GM23338 (cell line): ENCODE data around the gene UNC13A. TPM values are rescaled to one million over a fixed set of nuclear protein-coding genes. Genes with fewer than 3 reads are reported as not detected.

Experiments
- ATAC-seq: fragments of 200-7000 bp; cut with Tn5 transposase; 3 replicates; pipeline ENCODE4 v1.9.1; 2020
- DNase-seq: peaks from one replicate; pipeline ENCODE4 v3.0.0-alpha.2; 2015; ENCODE audit warnings: low spot score
- H2AFZ ChIP-seq: fragments of 200-600 bp; sonication (generic); 2 replicates; pipeline ENCODE4 v1.8.0; 2016; ENCODE audit warnings: antibody characterized with exemption, mild to moderate bottlenecking, moderate library complexity
- H3F3A ChIP-seq: fragments of 200-600 bp; sonication (generic); replicated peaks from 2 replicates; pipeline ENCODE4 v1.8.0; 2017; ENCODE audit warnings: antibody characterized with exemption, mixed run types, low read depth
- H3K27ac ChIP-seq: fragments of 200-600 bp; sonication (generic); 2 replicates; pipeline ENCODE4 v1.6.1; 2016; ENCODE audit warnings: low read depth
- H3K27me3 ChIP-seq: fragments of 200-600 bp; sonication (generic); 2 replicates; pipeline ENCODE4 v1.8.0; 2016; ENCODE audit warnings: mild to moderate bottlenecking, mixed run types, moderate library complexity; ENCODE audit not compliant: insufficient read depth
- H3K36me3 ChIP-seq: fragments of 200-600 bp; sonication (generic); 2 replicates; pipeline ENCODE4 v1.8.0; 2016; ENCODE audit warnings: mild to moderate bottlenecking; ENCODE audit not compliant: insufficient read depth
- H3K4me1 ChIP-seq: fragments of 200-600 bp; sonication (generic); 2 replicates; pipeline ENCODE4 v1.8.0; 2016; ENCODE audit warnings: mild to moderate bottlenecking, moderate library complexity; ENCODE audit not compliant: insufficient read depth
- H3K4me2 ChIP-seq: fragments of 200-600 bp; sonication (generic); 2 replicates; pipeline ENCODE4 v1.7.1; 2017; ENCODE audit warnings: mixed run types
- H3K4me3 ChIP-seq: fragments of 200-600 bp; sonication (generic); 2 replicates; pipeline ENCODE4 v1.6.1; 2016; ENCODE audit warnings: mixed run types
- H3K79me2 ChIP-seq: fragments of 200-600 bp; sonication (generic); replicated peaks from 2 replicates; pipeline ENCODE4 v1.8.0; 2017; ENCODE audit warnings: mild to moderate bottlenecking; ENCODE audit not compliant: insufficient read depth
- H3K9me2 ChIP-seq: fragments of 200-600 bp; sonication (generic); 2 replicates; pipeline ENCODE4 v1.8.0; 2017; ENCODE audit not compliant: insufficient read depth
- H4K20me1 ChIP-seq: fragments of 200-600 bp; sonication (generic); replicated peaks from 2 replicates; pipeline ENCODE4 v1.8.0; 2017; ENCODE audit warnings: mild to moderate bottlenecking; ENCODE audit not compliant: insufficient read depth
- H3K27ac Mint-ChIP-seq: 2 replicates; pipeline ENCODE4 v1.8.0; 2020; ENCODE audit warnings: inconsistent platforms, mild to moderate bottlenecking, moderate library complexity, mixed read lengths
- H3K27me3 Mint-ChIP-seq: 3 replicates; pipeline ENCODE4 v1.8.0; 2022; ENCODE audit warnings: low read depth, mild to moderate bottlenecking, moderate library complexity, mixed read lengths, inconsistent platforms; ENCODE audit not compliant: insufficient read depth, poor library complexity
- H3K36me3 Mint-ChIP-seq: 3 replicates; pipeline ENCODE4 v1.8.0; 2021; ENCODE audit warnings: low read depth, mild to moderate bottlenecking, inconsistent platforms, moderate library complexity, mixed read lengths
- H3K4me1 Mint-ChIP-seq: 3 replicates; pipeline ENCODE4 v1.8.0; 2020; ENCODE audit warnings: mild to moderate bottlenecking, inconsistent platforms, mixed read lengths
- H3K4me3 Mint-ChIP-seq: 3 replicates; pipeline ENCODE4 v1.8.0; 2021; ENCODE audit warnings: moderate library complexity, mild to moderate bottlenecking, inconsistent platforms, mixed read lengths
- H3K9me3 Mint-ChIP-seq: 3 replicates; pipeline ENCODE4 v1.8.0; 2020; ENCODE audit warnings: moderate library complexity, mild to moderate bottlenecking, inconsistent platforms, mixed read lengths
- CREB1 ChIP-seq: fragments of 250-450 bp; sonication (Bioruptor Pico); IDR thresholded peaks from 2 replicates; pipeline ENCODE4 v1.5.0; 2020; ENCODE audit warnings: low read depth, mild to moderate bottlenecking, moderate library complexity
- EZH2 ChIP-seq: fragments of 200-600 bp; sonication (generic); IDR thresholded peaks from one replicate; pipeline ENCODE4 v1.8.0; 2017; ENCODE audit warnings: antibody characterized with exemption, mild to moderate bottlenecking, low read depth; ENCODE audit not compliant: unreplicated experiment
- EZH2phosphoT487 ChIP-seq: fragments of 200-600 bp; sonication (generic); IDR thresholded peaks from one replicate; pipeline ENCODE4 v1.8.1; 2018; ENCODE audit warnings: antibody characterized with exemption; ENCODE audit not compliant: unreplicated experiment
- STAT1 ChIP-seq: IDR thresholded peaks from one replicate; pipeline ENCODE4 v1.6.1; 2016; ENCODE audit warnings: antibody characterized with exemption; ENCODE audit not compliant: unreplicated experiment
- ZNF114 ChIP-seq: fragments of 250-450 bp; sonication (Bioruptor Pico); IDR thresholded peaks from 2 replicates; pipeline ENCODE4 v1.5.0; 2020; ENCODE audit warnings: mild to moderate bottlenecking, moderate library complexity
- ZNF331 ChIP-seq: fragments of 250-450 bp; sonication (Bioruptor Pico); IDR thresholded peaks from 2 replicates; pipeline ENCODE4 v1.5.0; 2020; ENCODE audit warnings: low read depth, mild to moderate bottlenecking, moderate library complexity
- ZNF462 ChIP-seq: fragments of 250-450 bp; sonication (Bioruptor Pico); IDR thresholded peaks from 2 replicates; pipeline ENCODE4 v1.5.0; 2020; ENCODE audit warnings: mild to moderate bottlenecking, moderate library complexity
- polyA plus RNA-seq: library from polyadenylated mRNA; unstranded; fragments of >200 nt; fragmentation: Nextera tagmentation; extraction: Ambion mirVana; gene quantifications from 2 replicates; pipeline ENCODE4 v1.2.1, GENCODE V29; 2016
- total RNA-seq: library from RNA; depleted of rRNA; stranded (reverse); fragments of >200 nt; shearing (Covaris generic); gene quantifications from 2 replicates; pipeline ENCODE4 v1.2.3, GENCODE V29; 2014

Gene UNC13A
- total and polyA plus RNA-seq, 2 experiments from 2014 or later, result 9.5 to 30.4 TPM

DNA sequence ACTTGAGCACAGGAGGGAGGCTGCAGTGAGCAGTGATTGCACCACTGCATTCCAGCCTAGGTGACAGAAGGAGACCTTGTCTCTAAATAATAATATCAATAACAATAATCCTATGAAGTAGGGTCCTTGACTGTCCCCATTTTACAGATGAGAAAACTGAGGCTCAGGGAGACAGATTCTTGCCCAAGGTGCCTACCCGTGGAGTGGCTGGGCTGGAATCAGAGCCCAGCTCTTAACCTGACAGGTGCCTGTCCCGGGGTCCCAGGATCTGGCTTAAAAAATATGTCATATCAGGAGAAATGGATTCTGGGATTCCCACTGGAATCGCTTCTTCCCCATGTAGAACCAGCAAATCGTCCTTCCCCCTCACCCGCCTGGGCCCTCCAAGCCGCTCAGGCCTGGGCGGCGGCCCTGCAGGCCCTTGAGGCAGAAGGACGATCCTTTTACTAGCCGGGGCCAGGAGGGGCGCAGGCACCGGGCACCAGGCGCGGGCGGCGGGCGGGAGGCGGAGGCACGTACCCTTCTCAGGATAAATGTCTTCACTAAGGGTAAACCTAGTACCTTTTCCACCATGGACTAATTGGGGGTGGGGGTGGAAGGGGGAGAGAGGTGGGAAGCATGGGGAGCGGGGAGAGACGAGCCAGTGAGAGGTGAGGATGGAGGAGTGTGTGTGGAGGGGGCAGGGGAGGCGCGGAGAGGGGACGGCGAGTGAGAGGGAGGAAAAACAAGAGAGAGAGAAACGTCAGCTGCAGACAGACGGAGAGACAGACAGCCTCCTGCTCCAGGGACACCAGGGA is 72.1 kb downstream of the UNC13A start (continued):
- no peak for TF ChIP-seq ZNF462
- TF ChIP-seq STAT1, result no peak
- TF ChIP-seq EZH2, result no peak
- no peak for TF ChIP-seq CREB1 (CRISPR knock-in tag)
- TF ChIP-seq ZNF331 (CRISPR knock-in tag), result no peak
- no peak for TF ChIP-seq ZNF114 (CRISPR knock-in tag)
- no peak for TF ChIP-seq EZH2phosphoT487

- H3K36me3 ChIP-seq, result no peaks in the 10 kb centered on the region; the same call in 1 of the 2 replicates
- H3K9me2 ChIP-seq, result no peaks in the 10 kb centered on the region
- no peak for ATAC-seq
- Mint-ChIP-seq H3K27me3 (peaks cover 3% of the 10 kb centered on the region), H3K27ac (no peak overlapping the region), H3K9me3 (no peaks in the 10 kb centered on the region), H3K4me1 (peaks cover 6% of the 10 kb centered on the region; the same call in 2 of the 3 replicates), H3K4me3 (no peak overlapping the region), H3K36me3 (peaks cover 45% of the 10 kb centered on the region)
- peaks cover 2% of the 10 kb centered on the region; the same call in 1 of the 2 replicates for H3K4me1 ChIP-seq
- no peaks in the 10 kb centered on the region for H3K79me2 ChIP-seq
- no peaks in the 10 kb centered on the region; the same call in 1 of the 2 replicates for H3F3A ChIP-seq
- no peak overlapping the region for H2AFZ ChIP-seq
- H3K27ac ChIP-seq, result no peak overlapping the region
- H3K27me3 ChIP-seq, result no peaks in the 10 kb centered on the region
- DNase-seq, result no peak
- no peak overlapping the region for H3K4me2 ChIP-seq
- no peak overlapping the region for H3K4me3 ChIP-seq
- no peaks in the 10 kb centered on the region for H4K20me1 ChIP-seq
- TF ChIP-seq EZH2phosphoT487 (no peak), ZNF462 (no peak)
These were observed 73.7 kb downstream of the UNC13A start for GRCh38 chr19:17614476-17614875.
